ENCODE results near the gene CXXC5.
A peak's percentile ranks its signal among the peaks of the same experiment; 100 is the strongest.

Gene CXXC5

GRCh38 chr5:139681112-139681458 lies 32.9 kb downstream of the CXXC5 start:
- no peak for DNase-seq (ENCODE audit: low spot score)
- ChIA-PET CTCF (interaction anchor here (1.3 kb wide), 1 partner anchor 9 kb away, joined by 4 read pairs; no protein-coding TSS in a partner anchor), POLR2A (ENCODE audit: low non-redundant PET) (no interaction called here)
- H3K27ac ChIP-seq: no peak overlapping the region
- TF ChIP-seq CTCF (conservative IDR thresholded peaks at IDR 0.05; ENCODE audit: low read depth): no peak

- no peak for TF ChIP-seq CTCF (conservative IDR thresholded peaks at IDR 0.05; ENCODE audit: low read depth)
- ChIA-PET POLR2A (ENCODE audit: low non-redundant PET) (no interaction called here), CTCF (interaction anchor here (1.3 kb wide), 1 partner anchor 9 kb away, joined by 4 read pairs; no protein-coding TSS in a partner anchor)
- DNase-seq (ENCODE audit: low spot score): no peak
- no peak overlapping the region for H3K27ac ChIP-seq
These were observed 33.3 kb downstream of the CXXC5 start for GRCh38 chr5:139681466-139681865.

- ChIA-PET POLR2A (ENCODE audit: low non-redundant PET) (no interaction called here), CTCF (interaction anchor here (0.7 kb wide), 1 partner anchor 84 kb away, joined by 3 read pairs; no protein-coding TSS in a partner anchor)
- no peak for TF ChIP-seq CTCF (conservative IDR thresholded peaks at IDR 0.05; ENCODE audit: low read depth)
- DNase-seq (ENCODE audit: low spot score): no peak
- H3K27ac ChIP-seq: no peak overlapping the region
These were observed 34.1 kb downstream of the CXXC5 start for GRCh38 chr5:139682016-139682975.

GRCh38 chr5:139683295-139684271 lies 35.4 kb downstream of the CXXC5 start:
- POLR2A ChIA-PET (ENCODE audit: low non-redundant PET): interaction anchor here (0.7 kb wide), 1 partner anchor 29 kb away, joined by 3 read pairs; no protein-coding TSS in a partner anchor
- CTCF ChIA-PET: interaction anchor here (0.7 to 2.5 kb wide), 2 partner anchors 49 to 82 kb away, joined by 3 to 18 read pairs; no protein-coding TSS in a partner anchor
- H3K27ac ChIP-seq: peak overlapping the region; percentile 6
- DNase-seq (ENCODE audit: low spot score): no peak
- TF ChIP-seq CTCF (conservative IDR thresholded peaks at IDR 0.05; ENCODE audit: low read depth): no peak

- POLR2A ChIA-PET (ENCODE audit: low non-redundant PET): no interaction called here
- H3K27ac ChIP-seq: peak overlapping the region; percentile 6; the same call in 1 of the 2 replicates
- TF ChIP-seq CTCF (conservative IDR thresholded peaks at IDR 0.05; ENCODE audit: low read depth): no peak
- DNase-seq (ENCODE audit: low spot score): no peak
- CTCF ChIA-PET: interaction anchor here (1.6 to 2.5 kb wide), 2 partner anchors 49 to 81 kb away, joined by 10 to 18 read pairs; no protein-coding TSS in a partner anchor
These were observed 36.3 kb downstream of the CXXC5 start for GRCh38 chr5:139684350-139684880.
